Kidney (tissue), 14 donors: ENCODE results near the gene ZNF518B. TPM values are rescaled to one million over a fixed set of nuclear protein-coding genes. Genes with fewer than 3 reads are reported as not detected.

ENCODE experiments used
- DNase-seq, 5 donors: peaks; one replicate each; pipeline ENCODE4 v3.0.0-alpha.2; 2013 to 2020
- FAIRE-seq: peaks from 2 replicates; lab custom pipeline; 2012; peaks lifted over from hg19 to GRCh38; lab: Jason Lieb, UNC
- H3K27ac ChIP-seq, 2 donors: one replicate each; pipeline ENCODE4 v1.7.0; 2013; ENCODE audit warnings: low read depth in 2 of 2, low read length in 2 of 2, inconsistent platforms in 1 of 2
- H3K27me3 ChIP-seq: one replicate; pipeline ENCODE4 v1.7.1; 2013; ENCODE audit warnings: low read length, inconsistent platforms; ENCODE audit not compliant: control insufficient read depth, insufficient read depth
- H3K36me3 ChIP-seq, 3 donors: one replicate each; pipeline versions ENCODE4 v1.7.0 to v1.7.1; 2013; ENCODE audit warnings: low read length in 3 of 3, control low read depth in 1 of 3, inconsistent platforms in 1 of 3; ENCODE audit not compliant: insufficient read depth in 3 of 3, control insufficient read depth in 2 of 3
- H3K4me1 ChIP-seq, 3 donors: one replicate each; pipeline versions ENCODE4 v1.7.0 to v1.7.1; 2013; ENCODE audit warnings: low read length in 3 of 3, inconsistent platforms in 1 of 3, low read depth in 1 of 3; ENCODE audit not compliant: control insufficient read depth in 2 of 3, insufficient read depth in 2 of 3
- H3K4me3 ChIP-seq, 3 donors: one replicate each; pipeline versions ENCODE4 v1.7.0 to v1.8.1; 2013; ENCODE audit warnings: low read length in 3 of 3, control low read depth in 1 of 3, inconsistent platforms in 1 of 3
- H3K9ac ChIP-seq, 3 donors: one replicate each; pipeline versions ENCODE4 v1.7.0 to v1.7.1; 2013; ENCODE audit warnings: low read length in 3 of 3, control low read depth in 1 of 3, inconsistent platforms in 1 of 3
- H3K9me3 ChIP-seq, 3 donors: one replicate each; pipeline versions ENCODE4 v1.7.0 to v1.7.1; 2013; ENCODE audit warnings: low read length in 3 of 3, control low read depth in 1 of 3, inconsistent platforms in 1 of 3; ENCODE audit not compliant: control insufficient read depth in 2 of 3, insufficient read depth in 1 of 3
- intact Hi-C: fragments of 100-400 bp; cut with DNase I; formaldehyde crosslinking; loops from one replicate; pipeline ENCODE4 v1.11.1; 2022
- polyA plus RNA-seq: library from polyadenylated mRNA; stranded (reverse); fragments of 350-450 nt; fragmentation: Illumina TruSeq; extraction: RNeasy Lipid Tissue Mini Kit (QIAGEN cat#74804); gene quantifications from one replicate; pipeline ENCODE4 v1.2.3, GENCODE V29; 2014; ENCODE audit warnings: low read depth, low replicate concordance; ENCODE audit not compliant: insufficient read depth
- total RNA-seq: library from RNA; stranded (reverse); fragmentation: NEBNext Ultra II Directional; extraction: Animal tissue kit (Norgen Biotek cat#: 25700); gene quantifications from one replicate; pipeline ENCODE4 v1.2.1, GENCODE V29; 2021
- TF ChIP-seq, protein P1 (sequence below): IDR thresholded peaks from 3 replicates; pipeline ENCODE4 v1.5.1; 2012; ENCODE audit warnings: mild to moderate bottlenecking, moderate library complexity, borderline replicate concordance; ENCODE audit not compliant: insufficient read depth; ENCODE audit errors: extremely low read depth
- donor health status: control.
- donor health status: control.
- donor health status: control.
- donor health status: control.
- donor health status: control.
- donor health status: DM: yes; HTN: yes; CAD: no.
- donor health status: Normal renal cell carcinoma (clear cell type).

ZNF518B gene
- total and polyA plus RNA-seq, 2 donors from 2014 or later = 3.7 to 19.7 TPM

DNA sequence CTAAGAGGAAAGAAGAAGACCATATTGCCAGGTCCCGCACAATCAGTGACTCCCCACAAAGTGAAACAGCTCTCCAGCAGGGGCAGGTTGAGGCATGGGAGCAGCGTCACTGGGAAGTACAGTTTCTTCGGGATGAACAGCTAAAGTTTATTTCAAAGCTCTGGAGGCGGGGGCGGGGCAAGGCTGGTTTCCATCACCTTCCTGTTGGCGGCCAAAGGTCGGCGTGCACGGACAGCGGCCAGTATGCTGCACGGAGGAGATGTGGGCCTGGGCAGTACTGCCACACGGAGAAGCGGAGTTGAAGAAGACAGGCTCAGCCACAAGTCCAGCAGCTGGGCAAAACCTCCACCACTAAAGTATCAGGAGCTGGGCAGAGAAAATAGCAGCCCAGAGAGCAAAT, 951 bp upstream of the ZNF518B start:
- peak overlapping the region in 1 of 3 donors; percentile 62 for H3K4me3 ChIP-seq
- intact Hi-C loops = no loop called here
- peaks cover 6% of the 10 kb centered on the region for H3K27me3 ChIP-seq
- no peaks in the 10 kb centered on the region for H3K36me3 ChIP-seq
- TF ChIP-seq, protein P1, sequence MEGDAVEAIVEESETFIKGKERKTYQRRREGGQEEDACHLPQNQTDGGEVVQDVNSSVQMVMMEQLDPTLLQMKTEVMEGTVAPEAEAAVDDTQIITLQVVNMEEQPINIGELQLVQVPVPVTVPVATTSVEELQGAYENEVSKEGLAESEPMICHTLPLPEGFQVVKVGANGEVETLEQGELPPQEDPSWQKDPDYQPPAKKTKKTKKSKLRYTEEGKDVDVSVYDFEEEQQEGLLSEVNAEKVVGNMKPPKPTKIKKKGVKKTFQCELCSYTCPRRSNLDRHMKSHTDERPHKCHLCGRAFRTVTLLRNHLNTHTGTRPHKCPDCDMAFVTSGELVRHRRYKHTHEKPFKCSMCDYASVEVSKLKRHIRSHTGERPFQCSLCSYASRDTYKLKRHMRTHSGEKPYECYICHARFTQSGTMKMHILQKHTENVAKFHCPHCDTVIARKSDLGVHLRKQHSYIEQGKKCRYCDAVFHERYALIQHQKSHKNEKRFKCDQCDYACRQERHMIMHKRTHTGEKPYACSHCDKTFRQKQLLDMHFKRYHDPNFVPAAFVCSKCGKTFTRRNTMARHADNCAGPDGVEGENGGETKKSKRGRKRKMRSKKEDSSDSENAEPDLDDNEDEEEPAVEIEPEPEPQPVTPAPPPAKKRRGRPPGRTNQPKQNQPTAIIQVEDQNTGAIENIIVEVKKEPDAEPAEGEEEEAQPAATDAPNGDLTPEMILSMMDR = no peak
- no peak overlapping the region for H3K27ac ChIP-seq
- peak in 3 of 5 donors; percentile 15 to 67 (median 50) for DNase-seq
- H3K9me3 ChIP-seq = no peaks in the 10 kb centered on the region
- FAIRE-seq = no peak
- H3K4me1 ChIP-seq = peaks cover 0 to 8% (median 5%) of the 10 kb centered on the region in 3 donors
- H3K9ac ChIP-seq = no peak overlapping the region

DNA sequence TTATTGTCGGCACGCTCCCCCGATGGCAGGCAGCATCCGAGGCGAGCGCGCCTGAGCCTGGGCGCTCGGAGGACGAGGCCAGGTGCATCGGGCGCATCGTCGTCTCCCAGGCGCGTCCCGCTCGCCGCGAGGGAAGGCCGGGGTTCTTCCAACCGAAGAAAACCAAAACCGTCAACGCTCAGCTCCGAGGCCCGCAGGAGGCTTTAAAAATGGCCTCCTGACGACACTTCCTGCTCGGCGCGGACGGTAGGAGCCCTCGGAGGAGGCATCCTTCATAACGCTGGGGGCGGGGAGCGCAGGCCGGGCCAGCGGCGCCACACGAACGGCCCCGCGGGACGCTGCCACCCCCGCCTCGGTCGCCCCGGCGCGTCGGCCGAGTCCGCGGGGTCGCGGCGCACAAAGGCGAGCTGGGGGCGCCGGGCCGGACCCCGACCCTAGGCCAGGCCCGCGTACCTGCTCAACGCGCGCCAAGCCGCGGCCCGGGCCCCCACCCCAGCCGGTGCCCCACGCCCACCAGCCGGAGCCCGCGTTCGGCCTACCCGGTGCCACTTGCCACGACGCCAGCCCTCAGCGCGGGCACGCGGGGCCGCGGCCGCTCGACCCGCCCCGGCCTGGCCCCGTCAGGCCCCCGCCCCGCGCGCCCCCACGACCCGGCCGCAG, 501 bp downstream of the ZNF518B start:
- Histone ChIP-seq H3K9me3 (no peaks in the 10 kb centered on the region), H3K4me3 (peak overlapping the region; percentile 30 to 62 (median 57)), H3K36me3 (peaks cover 0 to 8% (median 0%) of the 10 kb centered on the region in 3 donors), H3K27ac (no peak overlapping the region), H3K4me1 (peaks cover 0 to 8% (median 5%) of the 10 kb centered on the region in 3 donors), H3K9ac (peak overlapping the region in 1 of 3 donors; percentile 42), H3K27me3 (no peaks in the 10 kb centered on the region)
- TF ChIP-seq, protein P1 = no peak
- DNase-seq (peak; percentile 61 to 84 (median 72)), FAIRE-seq (no peak)
- intact Hi-C loops = no loop called here

DNA sequence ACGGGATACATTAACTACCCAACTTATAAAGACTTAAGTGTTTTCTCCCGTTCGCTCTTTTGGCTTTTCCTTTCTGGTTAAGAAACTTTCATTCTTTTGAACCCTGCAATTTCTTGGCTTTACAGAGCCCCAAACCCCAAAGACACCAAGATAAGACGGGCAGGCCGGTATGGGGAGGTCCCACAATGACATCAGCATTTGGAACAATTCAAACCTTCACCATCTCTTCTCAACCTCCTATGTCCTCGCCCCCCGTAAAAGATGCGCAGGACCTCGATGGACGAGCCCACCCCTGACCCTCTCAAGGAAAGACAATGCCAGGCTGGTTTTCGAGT, 999 bp downstream of the ZNF518B start:
- H3K9ac ChIP-seq = peak overlapping the region in 1 of 3 donors; percentile 42
- H3K27me3 ChIP-seq = no peaks in the 10 kb centered on the region
- DNase-seq (peak in 1 of 5 donors; percentile 18), FAIRE-seq (no peak)
- H3K4me3 ChIP-seq = peak overlapping the region; percentile 30 to 57 (median 56)
- TF ChIP-seq, protein P1 = no peak
- H3K4me1 ChIP-seq = peaks cover 0 to 8% (median 5%) of the 10 kb centered on the region in 3 donors
- H3K27ac ChIP-seq = no peak overlapping the region
- intact Hi-C loops = no loop called here
- H3K9me3 ChIP-seq = no peaks in the 10 kb centered on the region
- H3K36me3 ChIP-seq = peaks cover 0 to 8% (median 0%) of the 10 kb centered on the region in 3 donors

DNA sequence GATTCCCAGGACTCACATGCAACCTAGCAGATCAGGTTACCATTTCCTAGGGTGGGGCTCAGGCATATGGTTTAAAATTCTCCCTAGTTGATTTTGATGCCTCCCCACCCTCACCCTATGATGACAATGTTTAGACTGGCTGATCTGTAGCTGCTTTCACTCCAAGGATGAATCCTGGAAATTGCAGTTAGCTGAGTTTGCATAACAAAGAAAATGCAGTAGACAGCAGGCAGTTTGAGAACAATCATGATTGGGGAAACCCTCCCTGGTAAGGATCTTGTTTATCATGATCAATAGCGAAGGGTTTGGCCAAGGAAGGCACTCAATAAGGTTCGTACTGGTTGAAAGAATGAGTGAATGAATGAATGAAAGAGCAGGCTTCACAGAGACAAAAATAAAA, 2.1 kb downstream of the ZNF518B start:
- Histone ChIP-seq H3K27ac (no peak overlapping the region), H3K9me3 (no peaks in the 10 kb centered on the region), H3K9ac (no peak overlapping the region), H3K36me3 (peaks cover 0 to 9% (median 0%) of the 10 kb centered on the region in 3 donors), H3K4me1 (peaks cover 0 to 5% (median 5%) of the 10 kb centered on the region in 3 donors), H3K4me3 (no peak overlapping the region), H3K27me3 (no peaks in the 10 kb centered on the region)
- FAIRE-seq (no peak), DNase-seq (no peak)
- intact Hi-C loops = no loop called here
- TF ChIP-seq, protein P1 = no peak
